Upper lobe of left lung (tissue), 4 donors: Measurements from ENCODE around the gene ZNF654.

Experiments
- CTCF ChIP-seq, 6 experiments: fragments of 450-650 bp in 4 of 6; fragments of 200-600 bp in 2 of 6; sonication (generic) in 2 of 6; IDR thresholded peaks; one replicate each; pipeline ENCODE4 v1.5.1; 2016 to 2019; ENCODE audit warnings: antibody characterized with exemption in 6 of 6
- POLR2AphosphoS5 ChIP-seq, 2 donors: sonication (generic); formaldehyde crosslinking; IDR thresholded peaks; one replicate each; pipeline ENCODE4 v1.5.1; 2017; ENCODE audit warnings: antibody characterized with exemption in 2 of 2

GRCh38 chr3:88150806-88151205, 91.8 kb downstream of the ZNF654 start:
- no peak for TF ChIP-seq CTCF (IDR thresholded peaks at IDR 0.05)
- TF ChIP-seq POLR2AphosphoS5 (IDR thresholded peaks at IDR 0.05) = no peak
